ENCODE data around the gene GRM1.

GRM1 gene

GRCh38 chr6:146149770-146150169 lies 120.9 kb downstream of the GRM1 start:
- no peak overlapping the region for H3K4me3 ChIP-seq (ENCODE audit: low read length)
- H2AK5ac ChIP-seq (ENCODE audit: low read length): no peak overlapping the region
- H3K9ac ChIP-seq (ENCODE audit: low read length): no peak overlapping the region
- H2BK120ac ChIP-seq (ENCODE audit: low read depth, low read length): no peak overlapping the region
- no peak overlapping the region for H4K8ac ChIP-seq (ENCODE audit: low read depth, low read length)
- no peak overlapping the region for H3K56ac ChIP-seq (ENCODE audit: low read length)
- H2BK15ac ChIP-seq (replicated peaks; ENCODE audit: low read depth): no peak overlapping the region
- H3K4me1 ChIP-seq (ENCODE audit: control insufficient read depth, low read depth, low read length): no peaks in the 10 kb centered on the region
- no peak overlapping the region for H3K18ac ChIP-seq (ENCODE audit: low read length)
- no peak overlapping the region for H3K23ac ChIP-seq (ENCODE audit: low read length)
- H3K4ac ChIP-seq (ENCODE audit: low read depth, low read length): no peak overlapping the region
- H3K27ac ChIP-seq (ENCODE audit: low read depth, low read length): no peak overlapping the region
- no peaks in the 10 kb centered on the region for H3K36me3 ChIP-seq (ENCODE audit: control insufficient read depth, insufficient read depth, low read length)
- H2BK5ac ChIP-seq (ENCODE audit: low read length): no peak overlapping the region
- no peaks in the 10 kb centered on the region for H3K79me1 ChIP-seq (ENCODE audit: low read length)
- H3K27me3 ChIP-seq (ENCODE audit: insufficient read depth, low read length, poor library complexity): no peaks in the 10 kb centered on the region
- WGBS (ENCODE audit: extremely low coverage, insufficient coverage, low lambda C conversion rate): no CpG with 5 or more reads among the region's 1 CpG
- no peak overlapping the region for H4K5ac ChIP-seq (ENCODE audit: low read length)
- no peaks in the 10 kb centered on the region for H3K79me2 ChIP-seq (ENCODE audit: control insufficient read depth, insufficient read depth, low read length)
- DNase-seq: no peak
- no peak overlapping the region for H3K4me2 ChIP-seq (ENCODE audit: low read length)

- H3K4ac ChIP-seq (ENCODE audit: low read depth, low read length): no peak overlapping the region
- no peaks in the 10 kb centered on the region for H3K27me3 ChIP-seq (ENCODE audit: insufficient read depth, low read length, poor library complexity)
- no peak overlapping the region for H2BK15ac ChIP-seq (replicated peaks; ENCODE audit: low read depth)
- H2BK5ac ChIP-seq (ENCODE audit: low read length): no peak overlapping the region
- no peaks in the 10 kb centered on the region for H3K79me2 ChIP-seq (ENCODE audit: control insufficient read depth, insufficient read depth, low read length)
- H3K23ac ChIP-seq (ENCODE audit: low read length): no peak overlapping the region
- H3K27ac ChIP-seq (ENCODE audit: low read depth, low read length): no peak overlapping the region
- no CpG with 5 or more reads among the region's 4 CpGs for WGBS (ENCODE audit: extremely low coverage, insufficient coverage, low lambda C conversion rate)
- H3K18ac ChIP-seq (ENCODE audit: low read length): no peak overlapping the region
- no peak for DNase-seq
- no peak overlapping the region for H3K4me3 ChIP-seq (ENCODE audit: low read length)
- no peak overlapping the region for H3K9ac ChIP-seq (ENCODE audit: low read length)
- no peak overlapping the region for H4K5ac ChIP-seq (ENCODE audit: low read length)
- no peak overlapping the region for H4K8ac ChIP-seq (ENCODE audit: low read depth, low read length)
- H3K36me3 ChIP-seq (ENCODE audit: control insufficient read depth, insufficient read depth, low read length): no peaks in the 10 kb centered on the region
- H3K4me2 ChIP-seq (ENCODE audit: low read length): no peak overlapping the region
- no peak overlapping the region for H3K56ac ChIP-seq (ENCODE audit: low read length)
- no peak overlapping the region for H2AK5ac ChIP-seq (ENCODE audit: low read length)
- no peak overlapping the region for H2BK120ac ChIP-seq (ENCODE audit: low read depth, low read length)
- H3K4me1 ChIP-seq (ENCODE audit: control insufficient read depth, low read depth, low read length): no peaks in the 10 kb centered on the region
- no peaks in the 10 kb centered on the region for H3K79me1 ChIP-seq (ENCODE audit: low read length)
Observed at GRCh38 chr6:146153040-146153758, 124.3 kb downstream of the GRM1 start.

DNA sequence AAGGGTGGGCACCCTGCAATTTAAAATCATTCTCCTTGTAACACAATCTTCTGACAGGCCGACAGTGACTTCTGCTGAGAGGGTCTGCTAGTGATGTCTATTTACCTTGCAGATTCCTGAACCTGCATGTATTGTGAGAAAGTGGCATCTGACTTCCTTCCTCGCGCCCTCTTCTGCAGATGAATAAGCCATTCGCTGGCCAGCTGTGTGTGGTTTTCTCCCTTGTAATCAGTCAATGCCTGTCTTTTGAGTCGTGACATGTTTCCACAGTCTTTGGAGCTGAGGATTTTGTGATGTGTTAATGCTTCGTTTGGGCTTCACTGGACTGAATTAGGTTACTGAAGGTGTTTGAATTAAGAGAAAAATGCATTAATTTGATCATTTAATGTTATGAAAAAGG lies 125.3 kb downstream of the GRM1 start:
- Histone ChIP-seq H3K79me2 (ENCODE audit: control insufficient read depth, insufficient read depth, low read length) (no peaks in the 10 kb centered on the region), H3K27me3 (ENCODE audit: insufficient read depth, low read length, poor library complexity) (no peaks in the 10 kb centered on the region), H3K79me1 (ENCODE audit: low read length) (no peaks in the 10 kb centered on the region), H3K9ac (ENCODE audit: low read length) (no peak overlapping the region), H3K36me3 (ENCODE audit: control insufficient read depth, insufficient read depth, low read length) (no peaks in the 10 kb centered on the region), H2AK5ac (ENCODE audit: low read length) (no peak overlapping the region), H3K18ac (ENCODE audit: low read length) (no peak overlapping the region), H3K56ac (ENCODE audit: low read length) (no peak overlapping the region), H3K4ac (ENCODE audit: low read depth, low read length) (no peak overlapping the region), H3K23ac (ENCODE audit: low read length) (no peak overlapping the region), H4K8ac (ENCODE audit: low read depth, low read length) (no peak overlapping the region), H2BK5ac (ENCODE audit: low read length) (no peak overlapping the region), H3K27ac (ENCODE audit: low read depth, low read length) (no peak overlapping the region), H3K4me3 (ENCODE audit: low read length) (no peak overlapping the region), H3K4me2 (ENCODE audit: low read length) (no peak overlapping the region), H2BK120ac (ENCODE audit: low read depth, low read length) (no peak overlapping the region), H2BK15ac (replicated peaks; ENCODE audit: low read depth) (no peak overlapping the region), H3K4me1 (ENCODE audit: control insufficient read depth, low read depth, low read length) (no peaks in the 10 kb centered on the region), H4K5ac (ENCODE audit: low read length) (no peak overlapping the region)
- no CpG with 5 or more reads among the region's 6 CpGs for WGBS (ENCODE audit: extremely low coverage, insufficient coverage, low lambda C conversion rate)
- DNase-seq: no peak

DNA sequence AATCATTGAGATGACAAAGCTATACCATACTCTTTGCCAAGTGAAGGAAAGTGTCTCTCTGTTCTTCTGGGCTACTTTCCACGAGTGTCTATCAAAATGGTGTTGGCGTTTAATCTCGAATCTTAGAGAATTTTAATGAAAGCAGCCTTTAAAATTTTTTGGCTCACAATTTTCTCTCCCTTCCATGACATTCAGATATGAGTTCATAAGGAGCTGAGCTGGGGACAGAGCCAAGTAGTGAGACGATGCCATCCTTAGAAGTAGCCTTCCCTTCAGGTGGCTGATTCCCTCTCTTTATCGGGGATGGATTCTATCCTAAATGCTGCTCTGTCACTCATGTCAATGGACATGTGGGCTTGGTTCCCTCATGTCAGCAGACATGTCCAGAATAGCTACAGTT lies 132.8 kb downstream of the GRM1 start:
- Histone ChIP-seq H3K4me1 (ENCODE audit: control insufficient read depth, low read depth, low read length) (no peaks in the 10 kb centered on the region), H3K79me2 (ENCODE audit: control insufficient read depth, insufficient read depth, low read length) (no peaks in the 10 kb centered on the region)
- WGBS (ENCODE audit: extremely low coverage, insufficient coverage, low lambda C conversion rate): no CpG with 5 or more reads among the region's 5 CpGs

DNA sequence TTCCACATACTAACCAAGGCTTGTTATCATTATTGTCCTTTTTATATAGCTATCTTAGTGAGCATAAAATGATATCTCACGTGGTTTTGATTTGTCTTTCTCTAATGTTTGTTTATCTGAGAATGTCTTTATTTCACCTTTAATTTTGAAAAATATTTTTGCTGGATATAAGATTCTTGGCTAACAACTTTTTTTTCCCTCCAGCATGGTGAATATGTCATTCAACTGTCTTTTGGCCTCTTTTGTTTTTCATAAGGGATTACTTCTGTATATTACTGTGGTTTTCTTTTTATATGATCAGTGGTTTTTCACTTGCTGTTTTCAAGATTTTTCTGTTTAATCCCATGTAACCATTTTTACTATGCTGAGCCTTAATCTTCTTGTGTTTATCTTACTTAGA lies 141.0 kb downstream of the GRM1 start:
- Histone ChIP-seq H3K23ac (ENCODE audit: low read length) (no peak overlapping the region), H2BK120ac (ENCODE audit: low read depth, low read length) (no peak overlapping the region), H3K4ac (ENCODE audit: low read depth, low read length) (no peak overlapping the region), H4K5ac (ENCODE audit: low read length) (no peak overlapping the region), H2BK5ac (ENCODE audit: low read length) (no peak overlapping the region), H3K79me2 (ENCODE audit: control insufficient read depth, insufficient read depth, low read length) (no peaks in the 10 kb centered on the region), H3K36me3 (ENCODE audit: control insufficient read depth, insufficient read depth, low read length) (no peaks in the 10 kb centered on the region), H3K27ac (ENCODE audit: low read depth, low read length) (no peak overlapping the region), H3K18ac (ENCODE audit: low read length) (no peak overlapping the region), H2AK5ac (ENCODE audit: low read length) (no peak overlapping the region), H2BK15ac (replicated peaks; ENCODE audit: low read depth) (no peak overlapping the region), H3K4me3 (ENCODE audit: low read length) (no peak overlapping the region), H3K56ac (ENCODE audit: low read length) (no peak overlapping the region), H3K79me1 (ENCODE audit: low read length) (no peaks in the 10 kb centered on the region), H3K4me1 (ENCODE audit: control insufficient read depth, low read depth, low read length) (no peaks in the 10 kb centered on the region), H3K9ac (ENCODE audit: low read length) (no peak overlapping the region), H3K4me2 (ENCODE audit: low read length) (no peak overlapping the region), H3K27me3 (ENCODE audit: insufficient read depth, low read length, poor library complexity) (no peaks in the 10 kb centered on the region), H4K8ac (ENCODE audit: low read depth, low read length) (no peak overlapping the region)
- WGBS (ENCODE audit: extremely low coverage, insufficient coverage, low lambda C conversion rate): no CpG with 5 or more reads among the region's 1 CpG
- DNase-seq: no peak

More for the DNA sequence above, 132.8 kb downstream of the GRM1 start:
- H3K9ac ChIP-seq (ENCODE audit: low read length): no peak overlapping the region
- H2BK5ac ChIP-seq (ENCODE audit: low read length): no peak overlapping the region
- no peak overlapping the region for H3K56ac ChIP-seq (ENCODE audit: low read length)
- H3K18ac ChIP-seq (ENCODE audit: low read length): no peak overlapping the region
- no peak overlapping the region for H4K5ac ChIP-seq (ENCODE audit: low read length)
- no peak overlapping the region for H3K4me2 ChIP-seq (ENCODE audit: low read length)
- no peaks in the 10 kb centered on the region for H3K36me3 ChIP-seq (ENCODE audit: control insufficient read depth, insufficient read depth, low read length)
- no peak for DNase-seq
- no peak overlapping the region for H3K4ac ChIP-seq (ENCODE audit: low read depth, low read length)
- H2BK15ac ChIP-seq (replicated peaks; ENCODE audit: low read depth): no peak overlapping the region
- no peaks in the 10 kb centered on the region for H3K27me3 ChIP-seq (ENCODE audit: insufficient read depth, low read length, poor library complexity)
- H2BK120ac ChIP-seq (ENCODE audit: low read depth, low read length): no peak overlapping the region
- no peak overlapping the region for H4K8ac ChIP-seq (ENCODE audit: low read depth, low read length)
- no peak overlapping the region for H2AK5ac ChIP-seq (ENCODE audit: low read length)
- H3K4me3 ChIP-seq (ENCODE audit: low read length): no peak overlapping the region
- H3K27ac ChIP-seq (ENCODE audit: low read depth, low read length): no peak overlapping the region
- H3K79me1 ChIP-seq (ENCODE audit: low read length): no peaks in the 10 kb centered on the region
- no peak overlapping the region for H3K23ac ChIP-seq (ENCODE audit: low read length)

DNA sequence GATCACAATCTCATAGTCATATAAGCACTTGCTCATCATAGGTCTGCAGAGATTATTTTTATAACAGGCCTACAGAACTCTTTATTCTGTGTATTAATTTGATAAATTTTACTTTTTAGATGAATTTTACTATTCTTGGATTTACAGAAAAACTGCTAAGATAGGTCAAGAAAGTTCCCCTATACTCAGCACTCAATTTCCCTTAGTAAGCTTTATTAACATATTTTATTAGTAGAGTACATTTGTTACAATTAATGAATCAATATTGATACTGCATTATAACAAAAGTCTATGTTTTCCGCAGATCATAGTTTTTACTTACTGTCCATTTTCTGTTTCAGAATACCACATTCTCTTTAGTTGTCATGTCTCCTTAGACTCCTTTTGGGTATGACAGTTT lies 148.9 kb downstream of the GRM1 start:
- no CpG with 5 or more reads among the region's 1 CpG for WGBS (ENCODE audit: extremely low coverage, insufficient coverage, low lambda C conversion rate)
- Histone ChIP-seq H2BK15ac (replicated peaks; ENCODE audit: low read depth) (no peak overlapping the region), H4K5ac (ENCODE audit: low read length) (no peak overlapping the region)

More for the DNA sequence above, 148.9 kb downstream of the GRM1 start:
- H3K27me3 ChIP-seq (ENCODE audit: insufficient read depth, low read length, poor library complexity): no peaks in the 10 kb centered on the region
- no peak overlapping the region for H3K23ac ChIP-seq (ENCODE audit: low read length)
- no peak overlapping the region for H2AK5ac ChIP-seq (ENCODE audit: low read length)
- H3K36me3 ChIP-seq (ENCODE audit: control insufficient read depth, insufficient read depth, low read length): no peaks in the 10 kb centered on the region
- DNase-seq: no peak
- no peaks in the 10 kb centered on the region for H3K79me1 ChIP-seq (ENCODE audit: low read length)
- H3K9ac ChIP-seq (ENCODE audit: low read length): no peak overlapping the region
- no peak overlapping the region for H3K4me2 ChIP-seq (ENCODE audit: low read length)
- H3K4ac ChIP-seq (ENCODE audit: low read depth, low read length): no peak overlapping the region
- no peaks in the 10 kb centered on the region for H3K79me2 ChIP-seq (ENCODE audit: control insufficient read depth, insufficient read depth, low read length)
- no peaks in the 10 kb centered on the region for H3K4me1 ChIP-seq (ENCODE audit: control insufficient read depth, low read depth, low read length)
- no peak overlapping the region for H3K4me3 ChIP-seq (ENCODE audit: low read length)
- H2BK120ac ChIP-seq (ENCODE audit: low read depth, low read length): no peak overlapping the region
- H2BK5ac ChIP-seq (ENCODE audit: low read length): no peak overlapping the region
- H3K56ac ChIP-seq (ENCODE audit: low read length): no peak overlapping the region
- H3K27ac ChIP-seq (ENCODE audit: low read depth, low read length): no peak overlapping the region
- H4K8ac ChIP-seq (ENCODE audit: low read depth, low read length): no peak overlapping the region
- no peak overlapping the region for H3K18ac ChIP-seq (ENCODE audit: low read length)

Measured in mesendoderm (in vitro differentiated cells).